GM08714 (cell line): ENCODE results near the gene METRNL.
"Not testable (repeated sequence)": the region's sequence is repeated elsewhere in the genome, so short reads cannot be mapped to it uniquely, and the experiment has no call there.

Source experiments
- H3K4me3 ChIP-seq: fragments of 200-500 bp; sonication (Bioruptor generic); 2 replicates; pipeline ENCODE4 v1.5.1; 2014; ENCODE audit warnings: mild to moderate bottlenecking, low read length, inconsistent platforms
- ZNF274 ChIP-seq: IDR thresholded peaks from 2 replicates; pipeline ENCODE4 v1.6.1; 2012; ENCODE audit warnings: mild to moderate bottlenecking, low read depth, low read length

Gene METRNL

DNA sequence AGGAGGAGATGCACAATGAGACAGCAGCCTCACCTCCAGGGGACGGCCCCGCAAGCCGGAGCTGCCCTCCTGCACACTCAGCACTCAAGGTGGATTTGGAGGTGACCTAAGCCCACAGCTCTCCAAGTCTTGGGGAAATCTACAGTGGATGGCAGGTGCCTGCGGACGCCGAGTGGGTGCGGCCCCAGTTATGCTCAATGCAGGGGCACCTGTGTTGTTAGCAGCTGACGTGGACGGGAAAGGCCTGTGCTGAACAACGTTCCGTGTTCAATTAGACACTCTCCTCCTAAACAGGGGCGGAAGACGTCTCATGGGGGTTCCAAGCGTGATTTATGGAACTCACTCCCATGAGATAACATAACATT lies 22.0 kb upstream of the METRNL start:
- TF ChIP-seq ZNF274, result no peak
- H3K4me3 ChIP-seq, result no peak overlapping the region

DNA sequence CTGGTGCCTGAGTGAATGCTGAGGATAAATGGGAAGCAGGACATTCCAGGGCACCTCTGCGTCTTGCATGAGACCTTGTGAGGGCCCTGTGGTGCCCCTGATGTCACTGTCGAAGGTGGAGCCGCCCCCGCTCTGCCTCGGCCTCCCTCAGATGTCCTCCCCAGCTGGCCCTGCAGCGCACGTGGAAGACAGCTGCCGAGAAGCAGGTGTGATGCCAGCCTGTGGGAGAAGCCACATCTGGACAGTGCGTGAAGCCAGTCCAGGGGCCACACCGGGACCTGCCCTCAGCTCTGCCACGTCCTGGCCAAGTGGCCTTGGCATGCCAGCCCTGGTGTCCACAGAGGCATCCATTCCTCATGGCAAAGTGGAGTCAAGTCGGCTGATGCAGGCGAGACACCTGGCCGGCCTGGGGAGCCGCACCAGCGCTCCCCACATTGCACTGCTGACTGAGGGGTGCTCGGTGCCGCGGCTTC lies 21.6 kb upstream of the METRNL start:
- TF ChIP-seq ZNF274, result no peak
- H3K4me3 ChIP-seq, result no peak overlapping the region

DNA sequence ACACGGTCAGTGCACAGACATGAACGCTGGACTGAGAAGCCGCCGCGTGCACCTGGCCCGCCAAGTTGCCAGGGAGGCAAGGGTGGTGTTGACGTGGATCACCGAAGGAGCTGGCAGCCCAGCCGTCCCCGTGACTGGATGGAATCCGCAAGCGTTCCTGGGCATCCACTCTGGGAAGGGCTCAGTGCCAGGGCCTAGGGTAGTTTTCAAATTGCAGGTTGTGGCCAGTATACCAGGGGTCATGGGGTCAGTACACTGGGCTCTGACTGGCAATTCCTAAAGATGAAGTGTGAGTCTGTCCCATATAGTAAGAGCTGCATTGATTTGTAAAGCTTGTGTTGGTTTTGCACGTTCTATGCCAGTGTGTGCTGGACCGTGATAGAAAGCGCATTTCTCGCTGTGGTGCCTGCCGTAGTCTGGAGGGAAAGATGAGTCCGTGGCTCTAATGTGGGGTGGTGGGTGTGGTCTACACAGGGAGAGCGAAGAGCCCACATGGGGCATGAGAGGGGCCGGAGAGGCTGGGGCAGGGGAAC lies 21.1 kb upstream of the METRNL start:
- H3K4me3 ChIP-seq, result no peak overlapping the region
- no peak for TF ChIP-seq ZNF274

DNA sequence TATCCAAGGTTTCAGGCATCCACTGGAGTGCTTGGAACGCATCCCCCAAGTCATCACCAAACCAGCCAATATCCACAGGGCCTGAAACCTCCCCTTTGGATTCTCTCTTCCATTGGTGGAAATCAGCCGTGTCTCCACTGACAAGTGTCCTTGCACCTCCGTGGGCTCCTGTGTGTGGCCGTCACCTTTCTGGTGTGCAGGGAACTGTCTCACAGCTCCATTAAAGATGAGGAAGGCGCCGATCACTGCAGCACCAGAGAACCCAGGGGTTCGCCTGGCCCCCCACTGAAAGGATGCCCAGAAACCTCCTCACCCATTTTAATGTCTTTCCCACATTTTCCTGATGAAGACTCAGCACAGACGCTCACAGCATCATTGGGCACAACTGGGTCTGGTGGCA lies 17.8 kb upstream of the METRNL start:
- no peak for TF ChIP-seq ZNF274
- H3K4me3 ChIP-seq, result no peak overlapping the region

DNA sequence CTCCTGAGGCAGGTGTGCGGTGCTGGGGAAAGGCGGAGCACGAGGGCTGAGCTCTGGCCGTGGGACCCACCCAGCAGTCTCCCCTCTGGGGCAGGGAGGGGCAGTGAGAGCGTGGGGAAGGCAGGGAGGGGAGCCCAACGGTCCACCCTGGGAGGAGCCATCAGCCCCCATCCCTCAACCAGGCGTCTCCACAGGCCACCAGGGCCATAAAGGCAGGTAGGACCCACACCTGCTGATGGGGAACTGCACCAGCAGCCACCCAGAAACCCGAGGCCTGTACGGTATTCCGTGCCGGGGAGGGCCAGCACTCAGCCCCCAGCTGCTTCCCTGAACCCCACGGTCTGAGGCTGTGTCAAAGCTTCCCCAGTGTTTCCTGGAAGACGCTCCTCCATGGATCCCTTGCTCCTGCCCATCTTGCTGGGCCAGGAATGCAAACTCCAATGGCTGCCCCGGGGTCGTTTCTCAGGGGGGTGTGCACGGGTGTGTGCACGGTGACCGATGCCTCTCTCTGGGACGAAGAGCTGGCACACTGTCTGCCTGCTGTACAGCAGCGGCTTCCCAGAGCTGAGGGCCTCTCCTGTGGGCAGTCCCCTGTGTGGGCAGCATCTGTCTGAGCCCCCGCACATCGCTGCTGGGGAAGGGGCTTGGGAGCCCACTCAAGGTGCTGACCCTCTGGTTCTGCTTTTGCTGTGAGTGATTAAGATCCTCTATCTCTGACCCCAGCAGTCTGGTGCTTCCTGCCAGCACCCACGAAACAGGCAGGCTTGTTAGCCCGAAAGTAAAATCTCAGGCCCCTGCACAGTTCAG lies 17.2 kb upstream of the METRNL start:
- no peak overlapping the region for H3K4me3 ChIP-seq
- no peak for TF ChIP-seq ZNF274

DNA sequence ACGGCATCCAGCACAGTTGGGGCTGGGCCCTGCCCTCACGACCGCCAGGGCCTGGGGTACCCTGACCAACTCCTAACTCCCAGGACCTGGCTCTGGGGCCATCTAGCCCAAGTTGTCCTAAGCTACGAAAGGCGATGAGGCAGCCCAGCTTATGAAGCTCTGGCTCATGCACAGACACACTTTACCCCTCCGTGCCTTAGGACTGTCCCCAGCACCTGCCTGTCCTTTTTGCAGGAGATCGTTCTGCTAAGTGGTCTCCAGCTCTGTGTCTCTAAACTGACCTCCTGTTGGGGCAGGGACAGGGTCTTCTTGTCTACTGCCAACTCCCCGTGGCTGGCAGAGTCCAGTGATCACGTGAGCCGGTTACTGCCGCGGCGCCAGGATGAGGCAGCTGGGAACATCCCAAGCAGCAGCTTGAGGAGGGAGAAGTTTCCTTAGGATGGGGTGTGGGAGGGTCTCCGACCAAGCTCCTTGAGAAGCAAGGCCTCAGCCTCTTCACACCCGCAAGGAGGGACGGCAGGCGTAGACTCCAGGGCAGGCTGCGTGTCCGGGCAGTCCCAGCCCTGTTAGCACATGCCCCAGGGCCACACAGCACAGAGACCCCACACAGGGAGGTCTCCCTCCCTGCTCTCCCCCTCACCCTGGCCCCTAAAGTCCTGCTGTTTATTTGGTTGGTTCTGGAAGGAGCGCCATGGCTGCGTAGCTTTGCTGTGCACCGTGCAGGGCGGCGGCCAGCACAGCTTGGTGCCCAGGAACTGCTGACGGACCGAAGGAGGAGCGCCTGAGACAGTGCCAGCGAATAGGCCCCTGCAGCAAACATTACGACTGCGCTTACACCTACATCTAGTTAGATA lies 16.4 kb upstream of the METRNL start:
- no peak for TF ChIP-seq ZNF274
- no peak overlapping the region for H3K4me3 ChIP-seq

DNA sequence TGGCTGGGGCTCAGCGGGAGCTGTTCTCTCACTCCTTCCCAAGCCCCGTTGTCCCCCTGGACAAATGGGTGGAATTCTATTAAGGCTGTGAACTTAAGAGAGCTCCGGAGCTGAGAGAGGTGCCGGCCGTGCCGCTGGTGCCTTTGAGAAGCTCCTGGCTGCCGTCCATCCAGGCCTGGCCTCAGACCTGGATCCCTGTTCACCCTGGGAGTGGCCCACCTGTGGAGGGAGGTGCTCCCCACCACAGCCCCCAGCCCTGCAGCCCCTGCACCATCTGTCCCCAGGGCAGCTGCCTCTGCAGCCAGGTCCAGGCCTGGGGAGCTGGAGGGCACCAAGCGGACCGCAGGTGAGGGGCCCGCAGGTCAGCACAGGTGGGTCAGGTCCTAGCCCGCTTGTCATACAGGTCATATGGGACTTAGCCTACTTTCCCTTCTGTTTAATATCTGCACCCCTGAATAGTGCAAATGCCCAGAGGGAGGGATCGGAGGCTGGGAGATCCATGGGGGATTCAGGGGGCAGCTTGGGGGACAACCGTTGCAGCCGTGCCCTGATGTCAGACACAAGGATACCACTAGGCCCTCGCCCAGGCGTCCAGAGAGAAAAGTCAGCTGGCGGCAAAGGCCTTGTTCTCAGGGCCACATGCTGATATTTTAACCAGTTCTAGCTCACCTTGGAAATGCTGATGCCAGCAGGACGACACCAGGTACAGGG lies 15.2 kb upstream of the METRNL start:
- TF ChIP-seq ZNF274, result no peak
- H3K4me3 ChIP-seq, result no peak overlapping the region

DNA sequence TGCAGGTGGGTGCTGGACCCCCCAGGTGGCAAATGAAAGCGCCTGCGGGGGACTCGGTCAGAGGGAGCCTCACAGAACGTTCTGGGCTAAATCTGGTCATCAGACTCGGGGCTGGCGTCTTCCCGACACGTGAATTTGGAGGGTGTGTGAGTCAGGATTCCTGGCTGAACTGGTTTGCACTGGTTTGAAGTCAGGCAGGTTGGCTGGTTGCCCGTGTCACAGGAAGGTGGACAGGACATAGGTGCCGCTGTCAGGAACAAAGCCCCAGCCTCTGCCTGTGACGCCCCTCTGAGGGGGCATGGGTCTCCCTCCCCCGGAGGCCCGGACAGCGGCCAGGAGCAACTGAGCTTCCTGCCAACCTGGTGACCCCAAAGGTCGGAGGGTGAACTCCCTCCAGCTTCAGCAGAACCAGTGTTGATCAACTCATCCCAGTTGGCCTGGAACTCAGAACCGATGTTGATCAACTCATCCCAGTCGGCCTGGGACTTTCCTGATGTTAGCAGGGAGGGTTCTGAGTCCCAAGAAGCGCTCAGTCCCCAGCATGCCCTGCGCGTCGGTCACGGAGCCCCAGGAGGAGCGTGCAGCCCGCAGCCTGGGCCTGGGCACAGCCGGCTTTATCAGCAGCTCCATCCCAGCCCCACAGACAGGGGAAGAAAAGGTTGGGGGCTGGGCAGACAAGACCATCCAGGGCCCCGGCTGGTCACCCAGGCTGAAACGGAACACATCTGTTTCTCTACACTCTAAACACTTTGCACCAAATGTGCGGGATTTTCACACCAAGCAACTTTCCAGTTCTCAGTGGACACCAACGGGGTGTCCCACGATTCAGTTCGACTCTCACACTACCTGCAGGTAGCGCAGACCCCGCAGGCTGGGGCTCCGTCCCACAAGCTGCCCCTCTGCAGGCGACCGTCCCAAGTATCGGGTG lies 14.4 kb upstream of the METRNL start:
- H3K4me3 ChIP-seq, result no peak overlapping the region
- no peak for TF ChIP-seq ZNF274

DNA sequence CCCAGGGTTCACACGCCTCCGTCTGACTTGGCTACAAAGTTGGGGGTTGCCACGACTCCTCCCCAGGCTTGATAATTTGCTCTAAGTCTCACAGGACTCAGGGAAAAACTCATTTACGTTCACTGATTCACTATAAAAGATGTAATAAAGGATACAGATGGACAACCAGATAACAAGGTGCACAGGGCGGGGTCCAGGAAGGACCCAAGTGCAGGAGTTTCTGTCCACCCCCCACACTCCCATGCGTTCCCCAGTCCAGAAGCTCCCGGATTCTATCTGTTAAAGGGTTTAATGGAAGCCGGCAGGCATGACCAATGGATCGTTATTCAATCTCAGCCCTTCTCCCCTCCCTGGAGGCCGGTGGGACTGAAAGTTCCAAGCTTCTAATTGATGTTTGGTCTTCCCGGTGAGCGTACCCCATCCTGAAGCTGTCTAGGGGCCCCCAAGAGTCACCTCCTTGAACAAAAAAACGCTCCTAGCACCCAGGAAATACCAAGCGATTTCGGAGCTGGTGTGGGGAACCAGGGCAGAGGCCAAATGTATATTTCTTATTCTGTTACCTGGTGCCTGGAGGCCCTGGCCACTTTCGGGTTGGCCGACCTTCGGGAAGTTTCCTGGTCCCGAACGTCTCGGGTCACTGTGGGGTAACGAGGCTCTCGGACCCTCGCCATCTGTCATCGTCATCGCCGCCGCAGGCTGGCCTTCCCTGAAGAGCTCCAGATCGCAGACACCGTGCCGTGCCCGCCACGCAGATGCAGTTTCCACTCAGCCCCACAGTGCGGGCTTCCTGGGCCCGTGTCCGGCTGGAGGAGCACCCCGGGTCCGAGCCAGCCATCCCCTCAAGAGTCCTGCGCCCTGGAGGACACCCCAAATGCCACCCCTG lies 13.5 kb upstream of the METRNL start:
- TF ChIP-seq ZNF274, result no peak
- no peak overlapping the region for H3K4me3 ChIP-seq

DNA sequence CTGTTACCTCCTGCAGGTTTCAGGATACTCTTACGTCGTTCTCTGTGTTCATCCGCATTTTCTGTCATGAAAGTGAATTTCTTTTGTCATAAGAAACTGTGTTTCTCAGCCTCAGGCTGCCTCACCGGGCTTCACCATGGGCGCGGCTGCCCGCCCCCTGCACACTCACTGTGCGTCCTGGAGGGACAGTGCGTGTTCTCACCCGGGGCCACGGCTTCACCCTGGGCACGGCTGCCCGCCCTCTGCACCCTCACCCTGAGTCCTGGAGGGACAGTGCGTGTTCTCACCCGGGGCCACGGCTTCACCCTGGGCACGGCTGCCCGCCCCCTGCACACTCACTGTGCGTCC lies 12.9 kb upstream of the METRNL start:
- H3K4me3 ChIP-seq, result not testable (repeated sequence)

DNA sequence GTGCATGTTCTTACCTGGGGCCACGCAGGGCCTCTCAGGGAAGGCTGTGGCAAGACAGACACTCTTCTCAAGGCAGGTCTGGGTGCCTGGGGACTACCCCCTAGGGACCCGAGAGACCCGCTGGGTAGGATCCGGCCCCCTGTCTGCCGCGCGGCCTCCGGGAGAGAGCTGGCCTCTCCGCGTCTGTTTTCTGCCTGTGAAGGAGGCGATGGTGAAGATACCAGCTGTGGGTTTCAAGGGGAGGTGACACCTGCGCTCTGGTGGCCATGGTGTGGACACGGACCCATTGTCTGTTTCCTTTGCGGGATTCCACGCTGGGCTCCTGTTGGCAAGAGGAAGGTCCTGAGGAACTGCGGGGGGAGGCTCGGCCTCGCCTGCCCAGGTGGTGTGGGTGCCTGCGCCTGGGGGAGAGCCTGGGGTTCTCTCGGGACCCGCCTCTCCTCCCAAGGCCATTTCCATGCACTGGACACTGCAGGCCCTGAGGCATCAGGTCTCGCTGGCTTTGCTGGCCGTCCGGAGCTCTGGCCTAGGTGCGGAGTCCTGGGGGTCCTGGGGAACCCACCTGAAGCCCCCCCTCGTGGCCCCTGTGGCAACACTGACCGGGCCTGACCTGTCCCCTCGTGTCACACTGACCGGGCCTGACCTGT lies 12.2 kb upstream of the METRNL start:
- H3K4me3 ChIP-seq, result no peak overlapping the region
- TF ChIP-seq ZNF274, result no peak

DNA sequence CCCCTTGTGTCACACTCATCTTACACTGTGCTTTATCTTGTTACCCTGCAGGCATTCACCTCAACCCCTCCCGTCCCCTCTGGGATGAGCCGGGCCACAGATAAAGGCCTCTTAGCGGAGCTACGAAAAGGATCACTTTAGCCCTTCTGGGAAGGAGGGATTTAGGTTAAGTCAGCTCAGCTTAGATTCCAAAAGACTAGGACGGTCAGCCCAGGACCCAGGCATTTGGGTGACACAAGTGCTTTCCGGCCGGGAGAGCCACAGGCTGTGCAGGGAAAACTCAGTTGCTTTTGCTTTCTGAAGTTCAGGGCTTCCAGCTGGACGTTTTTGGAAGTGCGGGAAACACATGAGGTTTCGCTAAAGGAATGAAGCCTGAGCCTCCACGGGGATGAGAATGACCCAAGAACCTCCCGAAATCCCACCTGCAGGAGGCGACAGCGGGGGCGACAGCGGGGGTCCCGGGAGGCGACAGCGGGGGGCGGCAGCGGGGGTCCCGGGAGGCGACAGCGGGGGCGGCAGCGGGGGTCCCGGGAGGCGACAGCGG lies 11.6 kb upstream of the METRNL start:
- no peak for TF ChIP-seq ZNF274

More for the DNA sequence above, 11.6 kb upstream of the METRNL start:
- H3K4me3 ChIP-seq, result no peak overlapping the region
